HTERT RPE-1 (cell line): ENCODE measurements around the gene VSIR.

Experiments used
- in situ Hi-C: fragments of 300-500 bp; cut with MboI; formaldehyde crosslinking; loops from 4 replicates; pipeline ENCODE4 v1.14.3; 2020; ENCODE audit warnings: low sequenced_read_pairs

Gene VSIR

GRCh38 chr10:71697938-71698709 is 75.2 kb downstream of the VSIR start:
- in situ Hi-C loops: no loop called here
